ENCODE data around the gene CCL24.
"Not testable (repeated sequence)": the region's sequence is repeated elsewhere in the genome, so short reads cannot be mapped to it uniquely, and the experiment has no call there.

The CCL24 gene

GRCh38 chr7:75776295-75776971 lies 37.2 kb downstream of the CCL24 start:
- DNase-seq (ENCODE audit: low spot score in 2 of 2) (peak; percentile 21 to 74), ATAC-seq (peak; percentile 99)
- Mint-ChIP-seq H3K9me3 (no peaks in the 10 kb centered on the region), H3K27ac (peak overlapping the region; percentile 82), H3K4me3 (peak overlapping the region; percentile 26), H3K36me3 (peaks cover 6% of the 10 kb centered on the region), H3K4me1 (peaks cover 54% of the 10 kb centered on the region)

DNA sequence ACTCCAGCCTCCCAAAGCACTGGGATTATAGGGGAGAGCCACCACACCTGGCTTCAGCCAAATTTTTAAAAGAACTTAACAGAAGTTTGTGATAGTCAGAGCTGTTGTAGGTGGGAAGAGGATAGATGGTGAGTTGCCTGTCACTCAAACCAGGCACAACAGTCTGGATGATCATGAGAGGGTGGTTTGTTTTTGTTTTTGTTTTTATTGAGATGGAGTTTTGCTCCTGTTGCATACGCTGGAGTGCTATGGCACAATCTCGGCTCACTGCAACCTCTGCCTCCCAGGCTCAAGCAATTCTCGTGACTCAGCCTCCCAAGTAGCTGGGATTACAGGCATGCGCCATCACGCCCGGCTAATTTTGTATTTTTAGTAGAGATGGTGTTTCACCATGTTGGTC lies 39.6 kb downstream of the CCL24 start:
- H3K27ac Mint-ChIP-seq; ATAC-seq; H3K36me3 Mint-ChIP-seq; H3K4me3 Mint-ChIP-seq; H3K9me3 Mint-ChIP-seq; DNase-seq (ENCODE audit: low spot score in 2 of 2): not testable (repeated sequence)
- peaks cover 33% of the 10 kb centered on the region for H3K4me1 Mint-ChIP-seq

DNA sequence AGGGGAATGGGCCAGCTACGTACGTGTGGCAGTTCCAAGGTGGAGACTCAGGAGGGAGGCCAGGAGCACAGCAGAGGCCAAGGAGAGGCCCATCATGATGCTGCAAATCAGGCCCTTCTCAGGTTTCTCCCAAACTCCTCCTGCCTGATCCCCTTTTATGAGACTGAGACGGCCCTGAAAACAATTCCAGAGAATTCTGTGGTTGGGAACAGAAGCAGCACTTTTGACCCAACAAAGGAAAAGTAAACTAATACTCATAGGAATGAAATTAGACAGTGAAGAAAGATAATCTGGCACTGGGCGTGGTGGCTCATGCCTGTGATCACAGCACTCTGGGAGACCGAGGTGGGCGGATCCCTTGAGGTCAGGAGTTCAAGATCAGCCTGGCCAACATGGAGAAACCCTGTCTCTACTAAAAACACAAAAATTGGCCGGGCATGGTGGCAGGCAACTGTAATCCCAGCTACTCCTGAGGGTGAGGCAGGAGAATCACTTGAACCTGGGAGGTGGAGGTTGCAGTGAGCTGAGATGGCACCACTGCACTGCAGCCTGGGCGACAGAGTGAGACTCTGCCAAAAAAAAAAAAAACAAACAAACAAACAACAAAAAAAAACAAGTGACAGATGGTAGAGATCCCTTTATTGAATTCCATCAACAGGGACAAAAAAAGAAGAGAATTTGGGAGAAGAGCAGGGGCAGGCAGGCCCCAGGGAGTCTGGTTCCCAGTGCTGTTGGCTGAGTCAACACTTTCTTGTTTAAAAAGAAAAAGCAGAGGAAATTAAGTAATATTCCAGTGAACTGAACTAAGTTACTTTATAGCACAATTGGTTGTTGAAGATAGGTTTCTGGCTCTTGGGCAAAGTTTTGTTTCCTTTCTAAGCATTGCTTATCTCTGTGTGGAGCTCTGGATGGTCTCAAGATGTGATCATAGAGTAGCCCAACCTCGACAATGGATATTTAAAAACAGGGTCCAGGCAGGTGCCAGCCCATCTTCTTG lies 41.2 kb downstream of the CCL24 start, which contains the start of gene CCL26:
CCL26 (minus strand) TSS at position 131 of the 997 bp plus-strand sequence; CDS start at position 96, 35 bp downstream.
- H3K9me3 Mint-ChIP-seq = no peaks in the 10 kb centered on the region
- H3K4me3 Mint-ChIP-seq = no peak within 1 kb of the TSS
- peaks cover 30% of the 10 kb centered on the region for H3K4me1 Mint-ChIP-seq
- ATAC-seq (no peak), DNase-seq (ENCODE audit: low spot score in 2 of 2) (no peak)
- peak within 1 kb of the TSS; percentile 74 for H3K27ac Mint-ChIP-seq
- peaks cover 6% of the 10 kb centered on the region for H3K36me3 Mint-ChIP-seq

- Mint-ChIP-seq H3K27ac (no peak overlapping the region), H3K36me3 (no peaks in the 10 kb centered on the region)
These were observed 42.4 kb downstream of the CCL24 start for GRCh38 chr7:75771224-75771623.

DNA sequence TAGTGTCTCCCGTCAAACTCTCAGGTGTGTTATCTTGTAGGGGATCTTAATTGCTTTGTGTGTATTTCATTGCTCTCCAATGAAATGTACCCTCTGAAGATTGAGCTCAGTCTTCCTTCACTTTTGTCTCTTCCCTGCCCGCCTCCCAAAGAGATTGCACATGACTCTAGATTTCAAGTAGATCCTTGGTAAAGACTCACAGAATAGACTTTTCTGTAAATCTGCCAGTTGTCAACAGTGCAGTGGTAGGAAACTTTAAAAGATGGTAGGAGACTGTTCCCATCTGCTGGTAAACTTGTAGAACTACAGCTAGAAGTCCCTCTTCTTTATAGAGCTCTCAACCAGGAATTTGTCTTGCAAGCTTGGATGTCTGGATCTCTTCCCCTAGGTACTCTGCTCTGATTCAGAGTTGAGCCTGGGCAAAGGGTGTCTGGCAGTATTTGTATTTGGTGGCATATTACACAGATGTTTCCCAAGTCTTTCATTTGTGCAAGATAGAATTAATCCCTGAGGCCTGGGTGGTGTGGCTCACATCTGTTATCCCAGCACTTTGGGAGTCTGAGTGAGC lies 51.2 kb downstream of the CCL24 start:
- H3K4me1 Mint-ChIP-seq = peaks cover 5% of the 10 kb centered on the region
- no peaks in the 10 kb centered on the region for H3K9me3 Mint-ChIP-seq
- no peak overlapping the region for H3K4me3 Mint-ChIP-seq
- H3K27ac Mint-ChIP-seq = no peak overlapping the region
- DNase-seq (ENCODE audit: low spot score in 2 of 2) (no peak), ATAC-seq (peak; percentile 79)
- H3K36me3 Mint-ChIP-seq = no peaks in the 10 kb centered on the region

More at GRCh38 chr7:75771224-75771623, 42.4 kb downstream of the CCL24 start:
- Mint-ChIP-seq H3K9me3 (no peaks in the 10 kb centered on the region), H3K4me1 (peaks cover 24% of the 10 kb centered on the region), H3K4me3 (no peak overlapping the region)
- DNase-seq (ENCODE audit: low spot score in 2 of 2) (no peak), ATAC-seq (no peak)

DNA sequence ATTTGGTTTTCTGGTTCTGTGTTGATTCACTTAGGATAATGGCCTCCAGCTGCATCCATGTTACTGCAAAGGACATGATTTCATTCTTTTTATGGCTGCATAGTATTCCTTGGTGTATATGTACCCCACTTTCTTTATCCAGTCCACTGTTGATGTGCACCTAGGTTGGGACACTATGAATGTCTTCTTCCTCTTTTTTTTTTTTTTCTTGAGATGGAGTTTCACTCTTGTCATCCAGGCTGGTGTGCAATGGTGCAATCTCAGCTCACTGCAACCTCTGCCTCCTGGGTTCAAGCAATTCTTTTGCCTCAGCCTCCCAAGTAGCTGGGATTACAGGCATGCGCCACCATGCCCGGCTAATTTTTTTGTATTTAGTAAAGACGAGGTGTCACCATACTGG lies 51.8 kb downstream of the CCL24 start:
- not testable (repeated sequence) for H3K27ac Mint-ChIP-seq, H3K4me3 Mint-ChIP-seq

More for the DNA sequence above, 51.8 kb downstream of the CCL24 start:
- DNase-seq (ENCODE audit: low spot score in 2 of 2); H3K36me3 Mint-ChIP-seq; H3K4me1 Mint-ChIP-seq; H3K9me3 Mint-ChIP-seq; ATAC-seq: not testable (repeated sequence)
